ENCODE measurements around the gene PPM1E.
A peak's percentile ranks its signal among the peaks of the same experiment; 100 is the strongest.

Gene PPM1E

GRCh38 chr17:59000022-59000421, 244.4 kb downstream of the PPM1E start:
- DNase-seq: no peak

- DNase-seq: peak; percentile 29 to 89 (median 50)
These were observed 245.6 kb downstream of the PPM1E start for GRCh38 chr17:59001158-59001814.

DNA sequence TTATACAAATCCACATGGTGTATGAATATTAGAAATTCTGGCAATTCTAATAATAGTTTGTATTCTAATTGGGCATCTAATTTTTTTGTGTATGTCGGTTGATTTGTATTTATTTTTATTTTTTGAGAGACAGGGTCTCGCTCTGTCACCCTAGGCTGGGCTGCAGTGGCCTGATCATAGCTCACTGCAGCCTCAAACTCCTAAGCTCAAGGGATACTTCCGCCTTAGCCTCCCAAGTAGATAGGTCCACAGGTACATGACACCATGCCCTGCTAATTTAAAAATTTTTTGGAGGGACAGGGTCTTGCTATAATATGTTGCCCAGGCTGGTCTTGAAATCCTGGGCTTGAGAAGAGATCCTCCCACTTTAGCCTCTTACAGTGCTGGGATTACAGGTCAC, 246.5 kb downstream of the PPM1E start:
- no peak for DNase-seq

DNA sequence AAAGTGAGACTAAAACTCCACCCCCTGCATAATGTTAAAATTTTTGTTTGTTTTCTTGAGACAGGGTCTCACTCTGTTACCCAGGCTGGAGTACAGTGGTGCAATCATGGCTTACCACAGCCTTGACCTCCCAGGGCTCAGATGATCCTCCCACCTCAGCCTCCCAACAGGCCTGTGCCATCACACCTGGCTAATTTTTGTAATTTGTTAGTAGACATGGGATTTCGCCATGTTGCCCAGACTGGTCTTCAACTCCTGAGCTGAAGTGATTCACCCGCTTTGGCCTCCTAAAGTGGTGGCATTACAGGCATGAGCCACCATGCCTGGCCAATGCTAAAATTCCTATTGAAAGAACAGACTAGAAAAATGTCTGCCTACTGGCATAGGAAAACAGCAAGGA, 247.2 kb downstream of the PPM1E start:
- no peak for DNase-seq

DNA sequence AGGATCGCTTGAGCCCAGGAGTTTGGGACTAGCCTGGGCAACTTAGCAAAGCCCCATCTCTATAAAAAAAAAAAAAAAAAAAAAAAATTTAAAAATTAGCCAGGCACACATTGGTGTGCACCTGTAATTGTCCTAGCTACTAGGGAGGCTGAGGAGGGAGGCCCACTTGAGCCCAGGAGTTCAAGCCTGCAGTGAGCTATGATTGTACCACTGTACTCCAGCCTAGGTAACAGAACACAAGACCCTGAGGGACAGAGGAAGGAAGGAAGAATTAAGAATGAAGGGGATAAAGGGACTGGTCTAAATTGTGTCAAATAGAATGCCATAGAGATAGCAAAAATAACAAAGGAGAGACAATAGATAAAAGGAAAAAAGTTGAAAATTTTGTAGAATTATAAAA, 248.2 kb downstream of the PPM1E start:
- no peak for DNase-seq

DNA sequence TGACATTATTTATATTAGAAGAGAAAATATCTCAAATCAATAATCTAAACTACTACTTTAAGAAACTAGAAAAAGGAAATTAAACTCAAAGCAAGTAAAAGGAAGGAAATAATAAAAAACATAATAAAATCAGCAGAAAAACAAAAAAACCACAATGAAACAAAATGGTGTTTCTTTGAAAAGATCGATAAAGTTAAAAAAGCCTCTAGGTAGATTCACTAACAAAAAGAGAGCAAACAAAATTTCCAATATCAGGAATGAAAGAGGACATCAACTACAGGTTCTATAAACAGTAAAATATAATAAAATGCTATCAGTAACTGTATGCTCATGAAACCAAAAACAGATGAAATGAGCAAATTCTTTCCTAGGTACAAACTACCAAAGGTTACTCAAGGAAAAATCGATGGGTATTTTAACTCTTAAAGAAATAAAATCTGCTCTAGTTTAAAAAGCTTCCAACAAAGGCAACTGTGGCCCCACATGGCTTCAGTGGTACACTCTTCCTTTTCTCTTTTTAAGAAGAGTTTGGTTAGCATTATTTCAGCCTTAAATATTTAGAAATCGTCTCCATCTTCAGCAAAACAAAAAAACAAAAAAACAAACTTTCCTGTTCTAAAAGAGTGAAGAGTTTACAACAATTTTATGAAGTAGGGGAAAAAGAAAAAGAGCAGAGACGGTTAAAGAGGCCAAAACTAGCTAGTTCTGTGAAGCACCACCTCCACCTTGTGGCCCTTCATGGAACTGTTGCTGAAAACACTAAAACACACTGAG, 248.9 kb downstream of the PPM1E start:
- peak; percentile 31 to 67 (median 48) for DNase-seq

DNA sequence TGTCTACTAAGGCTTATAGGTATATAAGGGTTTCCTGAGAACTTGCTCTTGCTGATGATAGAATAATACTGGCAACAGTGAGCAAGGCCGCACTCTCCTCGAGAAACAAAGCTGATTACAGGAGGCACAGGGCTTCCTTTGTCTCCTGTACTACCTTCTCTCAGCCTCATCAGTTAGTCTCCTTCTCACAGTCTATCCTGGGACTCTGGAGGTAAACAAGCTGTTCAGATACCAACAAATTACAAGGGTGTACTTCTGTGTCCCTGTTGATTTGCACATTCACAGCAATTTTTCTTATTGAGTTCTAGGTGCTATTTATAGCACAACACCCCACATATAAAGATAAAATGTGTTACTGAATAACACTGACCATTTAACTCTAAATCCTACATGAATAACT, 252.3 kb downstream of the PPM1E start:
- no peak for DNase-seq

GRCh38 chr17:59008737-59009136, 253.1 kb downstream of the PPM1E start:
- DNase-seq: no peak

- DNase-seq: no peak
These were observed 254.4 kb downstream of the PPM1E start for GRCh38 chr17:59010026-59010425.

GRCh38 chr17:59011975-59012374, 256.3 kb downstream of the PPM1E start:
- DNase-seq: no peak

DNA sequence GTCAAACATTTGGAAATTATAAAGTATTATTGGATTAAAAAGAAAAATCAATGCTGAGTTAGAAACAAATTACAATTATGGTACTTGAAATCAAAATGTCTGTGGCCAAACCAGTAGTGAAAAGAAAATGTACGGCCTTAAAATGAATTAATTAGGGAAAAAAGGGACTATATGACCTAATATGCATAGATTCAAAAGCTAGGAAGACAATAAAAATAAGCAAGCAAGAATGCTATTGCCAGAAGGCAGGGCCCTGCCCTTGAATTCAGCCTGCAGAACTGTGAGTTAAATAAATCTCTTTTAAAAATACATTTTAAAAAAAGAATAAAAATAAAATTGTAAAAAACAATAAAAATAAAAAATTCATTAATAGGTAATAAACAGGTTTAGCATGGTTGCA, 262.4 kb downstream of the PPM1E start:
- DNase-seq: no peak

- DNase-seq: no peak
These were observed 269.3 kb downstream of the PPM1E start for GRCh38 chr17:59024916-59025315.

GRCh38 chr17:59026176-59026939, 270.7 kb downstream of the PPM1E start:
- no peak for DNase-seq

GRCh38 chr17:59027750-59028149, 272.1 kb downstream of the PPM1E start:
- no peak for DNase-seq

DNA sequence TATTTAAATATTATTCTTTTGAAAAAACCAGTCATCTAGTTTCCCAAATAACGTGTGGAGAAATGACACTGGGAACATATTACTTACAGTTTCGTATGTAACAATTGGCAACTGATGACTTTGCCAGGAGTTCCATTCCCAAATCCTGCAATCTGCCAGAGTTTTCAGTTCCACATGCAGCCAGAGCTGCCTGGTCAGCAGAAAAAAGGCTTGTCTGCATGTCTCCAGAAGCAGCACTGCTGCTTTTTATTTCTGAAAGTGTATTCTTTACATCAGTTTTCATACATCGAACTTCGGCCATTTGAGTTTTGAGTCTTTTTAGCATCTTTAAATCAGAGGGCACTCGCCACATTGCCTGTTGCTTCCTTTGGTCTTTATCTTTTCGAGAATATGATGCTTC, 272.7 kb downstream of the PPM1E start:
- no peak for DNase-seq

GRCh38 chr17:59030811-59031210, 275.2 kb downstream of the PPM1E start:
- DNase-seq: no peak

Data from T-helper 1 cell (primary cell).